ENCODE measurements around the gene BEST2.
"Not testable (repeated sequence)": the region's sequence is repeated elsewhere in the genome, so short reads cannot be mapped to it uniquely, and the experiment has no call there.

The BEST2 gene

DNA sequence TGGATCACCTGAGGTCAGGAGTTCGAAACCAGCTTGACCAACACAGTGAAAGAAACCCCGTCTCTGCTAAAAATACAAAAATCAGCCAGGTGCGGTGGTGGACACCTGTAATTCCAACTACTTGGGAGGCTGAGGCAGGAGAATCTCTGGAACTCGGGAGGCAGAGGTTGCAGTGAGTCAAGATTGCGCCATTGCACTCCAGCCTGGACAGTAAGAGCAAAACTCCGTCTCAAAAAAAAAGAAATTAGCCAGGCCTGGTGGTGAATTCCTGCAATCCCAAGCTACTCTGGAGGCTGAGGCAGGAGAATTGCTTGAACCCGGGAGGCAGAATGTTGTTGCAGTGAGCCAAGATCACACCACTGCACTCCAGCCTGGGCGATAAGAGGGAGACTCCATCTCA, 43.0 kb upstream of the BEST2 start:
- Histone ChIP-seq H3K36me3 (peaks cover 89% of the 10 kb centered on the region), H3K27me3 (no peaks in the 10 kb centered on the region), H3K4me3 (ENCODE audit: low read depth in 1 of 2, low read length in 1 of 2) (no peak overlapping the region), H3K9me3 (no peaks in the 10 kb centered on the region), H3K27ac (no peak overlapping the region), H3K4me1 (ENCODE audit: control insufficient read depth in 1 of 2, insufficient read depth in 1 of 2, low read depth in 1 of 2, low read length in 1 of 2) (no peaks in the 10 kb centered on the region)
- no peak for TF ChIP-seq CTCF (IDR thresholded peaks at IDR 0.05)

- Histone ChIP-seq H3K4me1 (ENCODE audit: control insufficient read depth in 1 of 2, insufficient read depth in 1 of 2, low read depth in 1 of 2, low read length in 1 of 2) (no peaks in the 10 kb centered on the region), H3K27me3 (no peaks in the 10 kb centered on the region), H3K4me3 (ENCODE audit: low read depth in 1 of 2, low read length in 1 of 2) (no peak overlapping the region), H3K27ac (no peak overlapping the region), H3K9me3 (no peaks in the 10 kb centered on the region), H3K36me3 (peaks cover 89% of the 10 kb centered on the region)
- no peak for TF ChIP-seq CTCF (IDR thresholded peaks at IDR 0.05)
Observed at GRCh38 chr19:12711187-12711586, 40.4 kb upstream of the BEST2 start.

GRCh38 chr19:12712077-12712476, 39.5 kb upstream of the BEST2 start:
- not testable (repeated sequence) for H3K27ac ChIP-seq; H3K9me3 ChIP-seq; H3K4me1 ChIP-seq (ENCODE audit: control insufficient read depth in 1 of 2, insufficient read depth in 1 of 2, low read depth in 1 of 2, low read length in 1 of 2); H3K27me3 ChIP-seq; H3K4me3 ChIP-seq (ENCODE audit: low read depth in 1 of 2, low read length in 1 of 2)
- peaks cover 88% of the 10 kb centered on the region for H3K36me3 ChIP-seq

DNA sequence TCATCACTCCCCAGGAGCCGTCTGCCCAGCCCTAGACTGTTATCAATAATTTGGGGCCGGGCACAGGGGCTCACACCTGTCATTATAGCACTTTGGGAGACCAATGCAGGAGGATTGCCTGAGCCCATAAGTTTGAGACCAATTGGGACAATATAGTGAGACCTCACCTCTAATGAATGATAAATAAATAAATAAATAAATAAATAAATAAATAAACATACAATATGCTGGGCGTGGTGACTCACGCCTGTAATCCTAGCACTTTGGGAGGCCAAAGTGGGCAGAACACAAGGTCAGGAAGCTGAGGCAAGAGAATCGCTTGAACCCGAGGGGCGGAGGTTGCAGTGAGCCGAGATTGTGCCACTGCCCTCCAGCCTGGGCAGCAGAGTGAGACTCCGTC, 38.3 kb upstream of the BEST2 start:
- not testable (repeated sequence) for H3K27me3 ChIP-seq; H3K27ac ChIP-seq; H3K4me1 ChIP-seq (ENCODE audit: control insufficient read depth in 1 of 2, insufficient read depth in 1 of 2, low read depth in 1 of 2, low read length in 1 of 2); H3K4me3 ChIP-seq (ENCODE audit: low read depth in 1 of 2, low read length in 1 of 2); H3K9me3 ChIP-seq
- H3K36me3 ChIP-seq, result peaks cover 87% of the 10 kb centered on the region

DNA sequence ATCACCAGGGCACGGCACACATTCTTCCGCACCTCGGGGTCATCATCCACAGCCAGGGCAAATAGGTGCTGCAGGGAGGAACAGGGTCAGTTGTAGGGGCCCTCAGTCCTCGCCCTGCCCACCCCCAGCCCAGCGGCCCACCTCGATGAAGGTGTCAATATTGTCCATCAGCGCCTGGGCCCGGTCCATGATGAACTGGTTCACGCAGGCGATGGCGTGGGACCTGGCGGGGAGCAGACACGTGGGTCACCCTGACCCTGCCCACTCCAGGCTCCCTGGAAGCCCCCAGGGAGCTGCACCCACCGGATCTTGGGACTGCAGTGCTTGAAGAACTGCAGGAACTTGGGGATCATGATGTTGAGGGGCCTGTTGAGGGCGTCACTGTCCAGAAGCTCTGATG, 36.5 kb upstream of the BEST2 start:
- H3K9me3 ChIP-seq, result no peaks in the 10 kb centered on the region
- no peak for TF ChIP-seq CTCF (IDR thresholded peaks at IDR 0.05)
- peaks cover 79% of the 10 kb centered on the region for H3K36me3 ChIP-seq
- no peaks in the 10 kb centered on the region for H3K27me3 ChIP-seq
- H3K4me1 ChIP-seq (ENCODE audit: control insufficient read depth in 1 of 2, insufficient read depth in 1 of 2, low read depth in 1 of 2, low read length in 1 of 2), result no peaks in the 10 kb centered on the region
- H3K4me3 ChIP-seq (ENCODE audit: low read depth in 1 of 2, low read length in 1 of 2), result no peak overlapping the region
- no peak overlapping the region for H3K27ac ChIP-seq

- no peaks in the 10 kb centered on the region for H3K9me3 ChIP-seq
- no peak overlapping the region for H3K4me3 ChIP-seq (ENCODE audit: low read depth in 1 of 2, low read length in 1 of 2)
- peaks cover 3% of the 10 kb centered on the region for H3K27me3 ChIP-seq
- peaks cover 71% of the 10 kb centered on the region for H3K36me3 ChIP-seq
- TF ChIP-seq CTCF (IDR thresholded peaks at IDR 0.05), result no peak
- H3K27ac ChIP-seq, result no peak overlapping the region
- H3K4me1 ChIP-seq (ENCODE audit: control insufficient read depth in 1 of 2, insufficient read depth in 1 of 2, low read depth in 1 of 2, low read length in 1 of 2), result peaks cover 6 to 7% of the 10 kb centered on the region in 2 experiments
Observed at GRCh38 chr19:12715929-12716328, 35.7 kb upstream of the BEST2 start.

GRCh38 chr19:12720296-12720695, 31.3 kb upstream of the BEST2 start:
- Histone ChIP-seq H3K36me3 (peaks cover 32% of the 10 kb centered on the region), H3K4me3 (ENCODE audit: low read depth in 1 of 2, low read length in 1 of 2) (no peak overlapping the region), H3K9me3 (no peaks in the 10 kb centered on the region), H3K27me3 (peaks cover 11% of the 10 kb centered on the region), H3K4me1 (ENCODE audit: control insufficient read depth in 1 of 2, insufficient read depth in 1 of 2, low read depth in 1 of 2, low read length in 1 of 2) (peaks cover 33 to 35% of the 10 kb centered on the region in 2 experiments), H3K27ac (no peak overlapping the region)
- TF ChIP-seq CTCF (IDR thresholded peaks at IDR 0.05), result no peak
